Activated B cell treated with CpG ODN at 0.5 μM for 24 hours (primary cell): Measurements from ENCODE around the gene IRF4. TPM values are rescaled to one million over a fixed set of nuclear protein-coding genes. Genes with fewer than 3 reads are reported as not detected.

Experiments
- ATAC-seq: fragments of 200-7000 bp; cut with Tn5 transposase; one replicate; pipeline ENCODE4 v1.10.0; 2021; ENCODE audit warnings: low read depth, mild to moderate bottlenecking, moderate library complexity
- CTCF ChIA-PET: fragments of 350-600 bp; sonication (Branson Sonifier 250); formaldehyde crosslinking; loops from one replicate; lab custom pipeline; 2021; ENCODE audit warnings: antibody characterized with exemption; lab: Charles Lee
- POLR2A ChIA-PET: fragments of 350-600 bp; sonication (Branson Sonifier 250); formaldehyde crosslinking; loops from one replicate; lab custom pipeline; 2021; ENCODE audit warnings: antibody characterized with exemption; lab: Charles Lee
- DNase-seq: peaks from one replicate; pipeline ENCODE4 v3.0.0; 2022
- H3K27ac Mint-ChIP-seq: one replicate; pipeline ENCODE4 v1.8.0; 2020; ENCODE audit warnings: mixed read lengths
- H3K27me3 Mint-ChIP-seq: one replicate; pipeline ENCODE4 v1.8.0; 2021; ENCODE audit warnings: mixed read lengths
- H3K36me3 Mint-ChIP-seq: one replicate; pipeline ENCODE4 v1.8.0; 2021; ENCODE audit warnings: low read depth, mixed read lengths
- H3K4me1 Mint-ChIP-seq: one replicate; pipeline ENCODE4 v1.8.0; 2021; ENCODE audit warnings: mixed read lengths
- H3K4me3 Mint-ChIP-seq: one replicate; pipeline ENCODE4 v1.8.0; 2020; ENCODE audit warnings: mild to moderate bottlenecking, mixed read lengths
- H3K9me3 Mint-ChIP-seq: one replicate; pipeline ENCODE4 v1.8.0; 2020; ENCODE audit warnings: mixed read lengths
- CTCF ChIP-seq: fragments of 200-600 bp; IDR thresholded peaks from one replicate; pipeline ENCODE4 v1.8.0; 2022; ENCODE audit warnings: antibody characterized with exemption, mild to moderate bottlenecking
- intact Hi-C: fragments of 100-400 bp; cut with micrococcal nuclease; formaldehyde crosslinking; loops from one replicate; pipeline ENCODE4 v1.15.1; 2024
- total RNA-seq: library from RNA; stranded (reverse); gene quantifications from 2 replicates; pipeline ENCODE4 v1.2.3, GENCODE V29; 2022

Gene IRF4
- total RNA-seq, 1 donor from 2014 or later = 417 TPM

- H3K4me3 Mint-ChIP-seq = no peak overlapping the region
- no peaks in the 10 kb centered on the region for H3K27me3 Mint-ChIP-seq
Measured at GRCh38 chr6:343960-344815, 47.4 kb upstream of the IRF4 start.

GRCh38 chr6:344816-345340 lies 46.7 kb upstream of the IRF4 start:
- CTCF ChIA-PET = no interaction called here
- peak overlapping the region; percentile 41 for H3K27ac Mint-ChIP-seq

More at GRCh38 chr6:343960-344815, 47.4 kb upstream of the IRF4 start:
- peaks cover 67% of the 10 kb centered on the region for H3K36me3 Mint-ChIP-seq
- intact Hi-C loops = no loop called here
- CTCF ChIA-PET = no interaction called here
- no peak for TF ChIP-seq CTCF
- ATAC-seq = no peak
- POLR2A ChIA-PET = interaction anchor here (0.6 to 1.3 kb wide), 3 partner anchors 39 to 90 kb away, joined by 3 to 7 read pairs (median 3); partner anchors contain the start of gene DUSP22
- no peaks in the 10 kb centered on the region for H3K9me3 Mint-ChIP-seq
- H3K27ac Mint-ChIP-seq = peak overlapping the region; percentile 41
- H3K4me1 Mint-ChIP-seq = peaks cover 85% of the 10 kb centered on the region
- no peak for DNase-seq

GRCh38 chr6:345747-346385 lies 45.7 kb upstream of the IRF4 start:
- ChIA-PET POLR2A (interaction anchor here (0.7 to 1.0 kb wide), 3 partner anchors 9 to 46 kb away, joined by 5 to 18 read pairs (median 12); partner anchors contain the start of gene IRF4), CTCF (no interaction called here)
- Mint-ChIP-seq H3K27me3 (no peaks in the 10 kb centered on the region), H3K4me3 (no peak overlapping the region), H3K4me1 (peaks cover 82% of the 10 kb centered on the region), H3K36me3 (peaks cover 81% of the 10 kb centered on the region), H3K27ac (no peak overlapping the region), H3K9me3 (no peaks in the 10 kb centered on the region)
- ATAC-seq (no peak), DNase-seq (no peak)
- intact Hi-C loops = loop anchor here (2.0 kb wide), 2 partner anchors 17 to 33 kb away; no protein-coding TSS in a partner anchor
- no peak for TF ChIP-seq CTCF

More at GRCh38 chr6:344816-345340, 46.7 kb upstream of the IRF4 start:
- H3K36me3 Mint-ChIP-seq = peaks cover 73% of the 10 kb centered on the region
- H3K9me3 Mint-ChIP-seq = no peaks in the 10 kb centered on the region
- H3K4me3 Mint-ChIP-seq = no peak overlapping the region
- intact Hi-C loops = no loop called here
- POLR2A ChIA-PET = interaction anchor here (0.6 to 1.3 kb wide), 6 partner anchors 10 to 91 kb away, joined by 3 to 18 read pairs (median 6); partner anchors contain the start of genes DUSP22 and IRF4
- peaks cover 85% of the 10 kb centered on the region for H3K4me1 Mint-ChIP-seq
- no peak for TF ChIP-seq CTCF
- ATAC-seq (no peak), DNase-seq (no peak)
- H3K27me3 Mint-ChIP-seq = no peaks in the 10 kb centered on the region

GRCh38 chr6:346386-347030 lies 45.0 kb upstream of the IRF4 start:
- Mint-ChIP-seq H3K27ac (peak overlapping the region; percentile 77), H3K9me3 (no peaks in the 10 kb centered on the region), H3K4me3 (peak overlapping the region; percentile 59), H3K27me3 (no peaks in the 10 kb centered on the region), H3K36me3 (peaks cover 82% of the 10 kb centered on the region), H3K4me1 (peaks cover 75% of the 10 kb centered on the region)
- intact Hi-C loops = loop anchor here (1.0 to 2.0 kb wide), 3 partner anchors 7 to 32 kb away; no protein-coding TSS in a partner anchor
- DNase-seq = no peak
- ChIA-PET POLR2A (interaction anchor here (1.1 kb wide), 1 partner anchor 8 kb away, joined by 3 read pairs; no protein-coding TSS in a partner anchor), CTCF (no interaction called here)
- no peak for TF ChIP-seq CTCF
- no peak for ATAC-seq
